PC-9 (cell line): ENCODE results near the gene CLBA1. TPM values are rescaled to one million over a fixed set of nuclear protein-coding genes. Genes with fewer than 3 reads are reported as not detected.
"Not testable (repeated sequence)": the region's sequence is repeated elsewhere in the genome, so short reads cannot be mapped to it uniquely, and the experiment has no call there.

Source experiments
- BruUV-seq: library from RNA; stranded (reverse); fragments of 400-500 nt; replicated peaks from 2 replicates; lab custom pipeline; 2021; lab: Mats Ljungman, UMichigan
- CTCF ChIA-PET: fragments of 300-600 bp; sonication (Branson Sonifier 250); formaldehyde crosslinking; loops from one replicate; lab custom pipeline; 2022; ENCODE audit warnings: antibody characterized with exemption; lab: Charles Lee
- POLR2A ChIA-PET: fragments of 300-600 bp; sonication (Branson Sonifier 250); formaldehyde crosslinking; loops from one replicate; lab custom pipeline; 2022; ENCODE audit warnings: antibody characterized with exemption; ENCODE audit not compliant: unreplicated experiment; lab: Charles Lee
- DNase-seq, 2 experiments: peaks; one replicate each; pipeline versions ENCODE4 v3.0.0 to v3.0.0-alpha.2; 2015 to 2022; ENCODE audit warnings: mixed read lengths in 1 of 2
- H2AFZ ChIP-seq: fragments of 200-600 bp; sonication (generic); 2 replicates; pipeline ENCODE4 v1.8.1; 2017; ENCODE audit warnings: antibody characterized with exemption
- H3F3A ChIP-seq: fragments of 200-600 bp; sonication (generic); 2 replicates; pipeline ENCODE4 v1.8.1; 2017; ENCODE audit warnings: antibody characterized with exemption, mild to moderate bottlenecking, low read depth; ENCODE audit not compliant: insufficient read depth
- H3K27ac ChIP-seq: fragments of 200-600 bp; sonication (generic); 2 replicates; pipeline ENCODE4 v1.6.1; 2016; ENCODE audit warnings: mixed run types
- H3K27me3 ChIP-seq: fragments of 200-600 bp; sonication (generic); 2 replicates; pipeline ENCODE4 v1.6.1; 2016; ENCODE audit warnings: low read depth, mixed run types; ENCODE audit not compliant: insufficient read depth
- H3K36me3 ChIP-seq: fragments of 200-600 bp; sonication (generic); 2 replicates; pipeline ENCODE4 v1.6.1; 2016; ENCODE audit warnings: low read depth, mixed run types
- H3K4me1 ChIP-seq: fragments of 200-600 bp; sonication (generic); replicated peaks from 2 replicates; pipeline ENCODE4 v1.6.1; 2016; ENCODE audit warnings: mixed run types; ENCODE audit not compliant: insufficient read depth
- H3K4me2 ChIP-seq: fragments of 200-600 bp; sonication (generic); 2 replicates; pipeline ENCODE4 v1.6.1; 2017; ENCODE audit warnings: mixed run types
- H3K4me3 ChIP-seq: fragments of 200-600 bp; sonication (generic); 2 replicates; pipeline ENCODE4 v1.6.1; 2016; ENCODE audit warnings: mixed run types
- H3K79me2 ChIP-seq: fragments of 200-600 bp; sonication (generic); 2 replicates; pipeline ENCODE4 v1.6.1; 2017; ENCODE audit warnings: low read depth, mixed run types
- H3K9me2 ChIP-seq: fragments of 200-600 bp; sonication (generic); 2 replicates; pipeline ENCODE4 v1.8.1; 2017; ENCODE audit warnings: mild to moderate bottlenecking; ENCODE audit not compliant: insufficient read depth
- H3K9me3 ChIP-seq: fragments of 200-600 bp; sonication (generic); 2 replicates; pipeline ENCODE4 v1.8.1; 2016; ENCODE audit warnings: low read depth; ENCODE audit not compliant: insufficient read depth
- H4K20me1 ChIP-seq: fragments of 200-600 bp; sonication (generic); 2 replicates; pipeline ENCODE4 v1.8.1; 2017; ENCODE audit not compliant: insufficient read depth
- CTCF ChIP-seq: fragments of 200-600 bp; sonication (generic); conservative IDR thresholded peaks from 2 replicates; pipeline ENCODE4 v1.6.1; 2017; ENCODE audit warnings: mixed run types, antibody characterized with exemption, mild to moderate bottlenecking, moderate library complexity
- EZH2 ChIP-seq: fragments of 200-600 bp; sonication (generic); IDR thresholded peaks from 2 replicates; pipeline ENCODE4 v1.8.0; 2017; ENCODE audit warnings: antibody characterized with exemption, low read depth
- intact Hi-C: fragments of 100-400 bp; cut with micrococcal nuclease; formaldehyde crosslinking; loops from one replicate; pipeline ENCODE4 v1.10.0; 2022; ENCODE audit not compliant: unreplicated experiment
- total RNA-seq: library from RNA; stranded (reverse); gene quantifications from 2 replicates; pipeline ENCODE4 v1.2.3, GENCODE V29; 2021

CLBA1 gene
- total RNA-seq, 1 experiment from 2014 or later: 12.6 TPM

GRCh38 chr14:104941508-104942365 is 43.9 kb upstream of the CLBA1 start:
- no peak overlapping the region for H3K4me2 ChIP-seq
- no peaks in the 10 kb centered on the region for H3K4me1 ChIP-seq
- H2AFZ ChIP-seq: no peak overlapping the region
- H3K79me2 ChIP-seq: no peaks in the 10 kb centered on the region
- no peaks in the 10 kb centered on the region for H3F3A ChIP-seq
- intact Hi-C loops: no loop called here
- no peak overlapping the region for H3K27ac ChIP-seq
- peaks cover 36% of the 10 kb centered on the region for H3K27me3 ChIP-seq
- no peak for DNase-seq
- no peaks in the 10 kb centered on the region for H3K36me3 ChIP-seq
- POLR2A ChIA-PET: no interaction called here
- TF ChIP-seq CTCF (no peak), EZH2 (no peak)
- no peaks in the 10 kb centered on the region for H3K9me2 ChIP-seq
- CTCF ChIA-PET: no interaction called here
- no TSS peak for BruUV-seq
- H3K4me3 ChIP-seq: no peak overlapping the region
- no peaks in the 10 kb centered on the region for H4K20me1 ChIP-seq
- H3K9me3 ChIP-seq: no peaks in the 10 kb centered on the region

GRCh38 chr14:104942586-104942985 is 43.0 kb upstream of the CLBA1 start:
- Histone ChIP-seq H3K9me3 (no peaks in the 10 kb centered on the region), H3F3A (no peaks in the 10 kb centered on the region), H3K27ac (no peak overlapping the region), H3K4me2 (no peak overlapping the region), H2AFZ (no peak overlapping the region), H3K79me2 (no peaks in the 10 kb centered on the region), H3K36me3 (no peaks in the 10 kb centered on the region), H3K9me2 (no peaks in the 10 kb centered on the region), H3K4me1 (no peaks in the 10 kb centered on the region), H4K20me1 (no peaks in the 10 kb centered on the region), H3K4me3 (no peak overlapping the region), H3K27me3 (peaks cover 30% of the 10 kb centered on the region)
- ChIA-PET CTCF (no interaction called here), POLR2A (no interaction called here)
- no peak for TF ChIP-seq EZH2
- no peak for TF ChIP-seq CTCF
- no TSS peak for BruUV-seq
- intact Hi-C loops: no loop called here
- no peak for DNase-seq

- CTCF ChIA-PET, H3K9me3 ChIP-seq, H3F3A ChIP-seq, POLR2A ChIA-PET, H3K36me3 ChIP-seq, H3K4me3 ChIP-seq, H4K20me1 ChIP-seq, H3K9me2 ChIP-seq, H3K27ac ChIP-seq, H3K4me1 ChIP-seq, BruUV-seq, H2AFZ ChIP-seq, DNase-seq, H3K79me2 ChIP-seq, H3K4me2 ChIP-seq, intact Hi-C loops: not testable (repeated sequence)
- peaks cover 22% of the 10 kb centered on the region for H3K27me3 ChIP-seq
These were observed 42.2 kb upstream of the CLBA1 start for GRCh38 chr14:104943216-104944015.

- H3K4me1 ChIP-seq, H2AFZ ChIP-seq, DNase-seq, intact Hi-C loops, H3K79me2 ChIP-seq, H3F3A ChIP-seq, H3K9me2 ChIP-seq, H3K4me3 ChIP-seq, CTCF ChIA-PET, H4K20me1 ChIP-seq, H3K9me3 ChIP-seq, POLR2A ChIA-PET, BruUV-seq, H3K4me2 ChIP-seq, H3K36me3 ChIP-seq, H3K27ac ChIP-seq: not testable (repeated sequence)
- H3K27me3 ChIP-seq: peaks cover 16% of the 10 kb centered on the region
These were observed 41.6 kb upstream of the CLBA1 start for GRCh38 chr14:104944016-104944308.

GRCh38 chr14:104944436-104945205 is 41.0 kb upstream of the CLBA1 start:
- H3K79me2 ChIP-seq, H3K9me3 ChIP-seq, CTCF ChIA-PET, H3K9me2 ChIP-seq, H3K4me3 ChIP-seq, POLR2A ChIA-PET, H3K4me2 ChIP-seq, H3K27ac ChIP-seq, H3K27me3 ChIP-seq, H4K20me1 ChIP-seq, H3K4me1 ChIP-seq, H3K36me3 ChIP-seq, BruUV-seq, H3F3A ChIP-seq, DNase-seq, intact Hi-C loops, H2AFZ ChIP-seq: not testable (repeated sequence)
